Sigmoid colon (tissue), 4 donors: ENCODE measurements around the gene TRIM44.

Experiments used
- CTCF ChIP-seq, 4 experiments: fragments of 450-650 bp in 3 of 4; fragments of 200-600 bp in 1 of 4; IDR thresholded peaks; one replicate each; pipeline ENCODE4 v1.5.1; 2016 to 2019; ENCODE audit warnings: antibody characterized with exemption in 4 of 4, mild to moderate bottlenecking in 3 of 4, moderate library complexity in 2 of 4
- EP300 ChIP-seq, 4 donors: sonication (generic); formaldehyde crosslinking; IDR thresholded peaks; one replicate each; pipeline ENCODE4 v1.6.1; 2017; ENCODE audit warnings: antibody characterized with exemption in 4 of 4
- POLR2A ChIP-seq, 2 donors: fragments of 450-650 bp; IDR thresholded peaks; one replicate each; pipeline ENCODE4 v1.6.1; 2016; ENCODE audit warnings: antibody characterized with exemption in 2 of 2, mild to moderate bottlenecking in 2 of 2, moderate library complexity in 2 of 2
- POLR2AphosphoS5 ChIP-seq, 4 donors: sonication (generic); formaldehyde crosslinking; IDR thresholded peaks; one replicate each; pipeline ENCODE4 v1.6.1; 2017; ENCODE audit warnings: antibody characterized with exemption in 4 of 4

GRCh38 chr11:35812828-35813227 lies 150.3 kb downstream of the TRIM44 start:
- TF ChIP-seq CTCF (IDR thresholded peaks at IDR 0.05), result no peak
- TF ChIP-seq POLR2A (IDR thresholded peaks at IDR 0.05), result no peak
- TF ChIP-seq POLR2AphosphoS5 (IDR thresholded peaks at IDR 0.05), result no peak
- no peak for TF ChIP-seq EP300 (IDR thresholded peaks at IDR 0.05)
